ENCODE data around the gene PAPSS1.

DNA sequence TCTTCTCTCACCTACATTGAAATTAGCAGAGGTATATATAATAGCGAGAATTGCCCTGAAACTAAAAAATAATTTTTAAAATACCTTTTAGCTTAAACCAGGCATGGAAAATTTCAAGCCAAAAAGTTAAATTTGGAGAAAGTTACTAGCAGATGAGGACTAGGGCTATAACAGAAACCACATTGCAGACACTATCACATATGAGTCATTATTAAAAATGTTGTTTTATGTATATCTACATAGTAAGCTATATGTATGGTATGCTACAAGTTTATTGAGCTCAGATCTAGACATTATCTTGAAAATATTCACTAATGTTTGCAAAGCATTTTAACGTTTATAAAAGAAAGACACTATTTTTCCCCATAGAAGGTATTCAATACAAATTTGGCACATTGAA, 147.8 kb downstream of the PAPSS1 start:
- TF ChIP-seq, protein P1, sequence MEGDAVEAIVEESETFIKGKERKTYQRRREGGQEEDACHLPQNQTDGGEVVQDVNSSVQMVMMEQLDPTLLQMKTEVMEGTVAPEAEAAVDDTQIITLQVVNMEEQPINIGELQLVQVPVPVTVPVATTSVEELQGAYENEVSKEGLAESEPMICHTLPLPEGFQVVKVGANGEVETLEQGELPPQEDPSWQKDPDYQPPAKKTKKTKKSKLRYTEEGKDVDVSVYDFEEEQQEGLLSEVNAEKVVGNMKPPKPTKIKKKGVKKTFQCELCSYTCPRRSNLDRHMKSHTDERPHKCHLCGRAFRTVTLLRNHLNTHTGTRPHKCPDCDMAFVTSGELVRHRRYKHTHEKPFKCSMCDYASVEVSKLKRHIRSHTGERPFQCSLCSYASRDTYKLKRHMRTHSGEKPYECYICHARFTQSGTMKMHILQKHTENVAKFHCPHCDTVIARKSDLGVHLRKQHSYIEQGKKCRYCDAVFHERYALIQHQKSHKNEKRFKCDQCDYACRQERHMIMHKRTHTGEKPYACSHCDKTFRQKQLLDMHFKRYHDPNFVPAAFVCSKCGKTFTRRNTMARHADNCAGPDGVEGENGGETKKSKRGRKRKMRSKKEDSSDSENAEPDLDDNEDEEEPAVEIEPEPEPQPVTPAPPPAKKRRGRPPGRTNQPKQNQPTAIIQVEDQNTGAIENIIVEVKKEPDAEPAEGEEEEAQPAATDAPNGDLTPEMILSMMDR (IDR thresholded peaks at IDR 0.05; ENCODE audit: insufficient read depth, low read length): no peak
- TF ChIP-seq SPI1 (IDR thresholded peaks at IDR 0.05; ENCODE audit: borderline replicate concordance, low read depth) (no peak), POLR2AphosphoS5 (IDR thresholded peaks at IDR 0.05; ENCODE audit: low read depth) (no peak), GABPA (IDR thresholded peaks at IDR 0.05; ENCODE audit: low read depth) (no peak)
- TF ChIP-seq, protein P2, sequence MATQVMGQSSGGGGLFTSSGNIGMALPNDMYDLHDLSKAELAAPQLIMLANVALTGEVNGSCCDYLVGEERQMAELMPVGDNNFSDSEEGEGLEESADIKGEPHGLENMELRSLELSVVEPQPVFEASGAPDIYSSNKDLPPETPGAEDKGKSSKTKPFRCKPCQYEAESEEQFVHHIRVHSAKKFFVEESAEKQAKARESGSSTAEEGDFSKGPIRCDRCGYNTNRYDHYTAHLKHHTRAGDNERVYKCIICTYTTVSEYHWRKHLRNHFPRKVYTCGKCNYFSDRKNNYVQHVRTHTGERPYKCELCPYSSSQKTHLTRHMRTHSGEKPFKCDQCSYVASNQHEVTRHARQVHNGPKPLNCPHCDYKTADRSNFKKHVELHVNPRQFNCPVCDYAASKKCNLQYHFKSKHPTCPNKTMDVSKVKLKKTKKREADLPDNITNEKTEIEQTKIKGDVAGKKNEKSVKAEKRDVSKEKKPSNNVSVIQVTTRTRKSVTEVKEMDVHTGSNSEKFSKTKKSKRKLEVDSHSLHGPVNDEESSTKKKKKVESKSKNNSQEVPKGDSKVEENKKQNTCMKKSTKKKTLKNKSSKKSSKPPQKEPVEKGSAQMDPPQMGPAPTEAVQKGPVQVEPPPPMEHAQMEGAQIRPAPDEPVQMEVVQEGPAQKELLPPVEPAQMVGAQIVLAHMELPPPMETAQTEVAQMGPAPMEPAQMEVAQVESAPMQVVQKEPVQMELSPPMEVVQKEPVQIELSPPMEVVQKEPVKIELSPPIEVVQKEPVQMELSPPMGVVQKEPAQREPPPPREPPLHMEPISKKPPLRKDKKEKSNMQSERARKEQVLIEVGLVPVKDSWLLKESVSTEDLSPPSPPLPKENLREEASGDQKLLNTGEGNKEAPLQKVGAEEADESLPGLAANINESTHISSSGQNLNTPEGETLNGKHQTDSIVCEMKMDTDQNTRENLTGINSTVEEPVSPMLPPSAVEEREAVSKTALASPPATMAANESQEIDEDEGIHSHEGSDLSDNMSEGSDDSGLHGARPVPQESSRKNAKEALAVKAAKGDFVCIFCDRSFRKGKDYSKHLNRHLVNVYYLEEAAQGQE (IDR thresholded peaks at IDR 0.05; ENCODE audit: insufficient replicate concordance, low read depth): no peak
